AG04450 (cell line): ENCODE results near the gene RPS14. TPM values are rescaled to one million over a fixed set of nuclear protein-coding genes. Genes with fewer than 3 reads are reported as not detected.

Experiments used
- CTCF ChIA-PET: fragments of 300-600, 350-600 bp; formaldehyde crosslinking; extraction: SDS; loops from one replicate; lab custom pipeline; 2022; ENCODE audit warnings: antibody characterized with exemption, inconsistent platforms; lab: Charles Lee
- POLR2A ChIA-PET: fragments of 350-600 bp; formaldehyde crosslinking; extraction: SDS; loops from one replicate; lab custom pipeline; 2021; ENCODE audit warnings: antibody characterized with exemption, inconsistent platforms; lab: Yijun Ruan, JAX
- DNase-seq: peaks from one replicate; pipeline ENCODE4 v3.0.0-alpha.2; 2011; ENCODE audit warnings: low read depth, low spot score
- H3K27ac ChIP-seq: one replicate; pipeline ENCODE4 v1.5.1; 2012; ENCODE audit warnings: low read depth, low read length, control low read depth
- H3K27me3 ChIP-seq: one replicate; pipeline ENCODE4 v1.6.0; 2012; ENCODE audit warnings: low read length; ENCODE audit not compliant: control insufficient read depth, insufficient read depth
- H3K4me3 ChIP-seq: 2 replicates; pipeline ENCODE4 v1.5.1; 2011; ENCODE audit warnings: mild to moderate bottlenecking, low read depth, low read length, control low read depth
- H3K9me3 ChIP-seq: 2 replicates; pipeline ENCODE4 v1.5.1; 2012; ENCODE audit warnings: low read length; ENCODE audit not compliant: control insufficient read depth, insufficient read depth
- polyA plus RNA-seq: library from polyadenylated mRNA; depleted of rRNA; stranded (reverse); fragments of >200 nt; gene quantifications from 2 replicates; pipeline ENCODE4 v1.2.3, GENCODE V29; 2011
- TF ChIP-seq, protein P1 (sequence below): IDR thresholded peaks from 2 replicates; pipeline ENCODE4 v1.5.1; 2011; ENCODE audit warnings: low read depth, low read length, control low read depth, inconsistent platforms

RPS14 gene
- polyA plus RNA-seq, 1 experiment, result 3,620 TPM

DNA sequence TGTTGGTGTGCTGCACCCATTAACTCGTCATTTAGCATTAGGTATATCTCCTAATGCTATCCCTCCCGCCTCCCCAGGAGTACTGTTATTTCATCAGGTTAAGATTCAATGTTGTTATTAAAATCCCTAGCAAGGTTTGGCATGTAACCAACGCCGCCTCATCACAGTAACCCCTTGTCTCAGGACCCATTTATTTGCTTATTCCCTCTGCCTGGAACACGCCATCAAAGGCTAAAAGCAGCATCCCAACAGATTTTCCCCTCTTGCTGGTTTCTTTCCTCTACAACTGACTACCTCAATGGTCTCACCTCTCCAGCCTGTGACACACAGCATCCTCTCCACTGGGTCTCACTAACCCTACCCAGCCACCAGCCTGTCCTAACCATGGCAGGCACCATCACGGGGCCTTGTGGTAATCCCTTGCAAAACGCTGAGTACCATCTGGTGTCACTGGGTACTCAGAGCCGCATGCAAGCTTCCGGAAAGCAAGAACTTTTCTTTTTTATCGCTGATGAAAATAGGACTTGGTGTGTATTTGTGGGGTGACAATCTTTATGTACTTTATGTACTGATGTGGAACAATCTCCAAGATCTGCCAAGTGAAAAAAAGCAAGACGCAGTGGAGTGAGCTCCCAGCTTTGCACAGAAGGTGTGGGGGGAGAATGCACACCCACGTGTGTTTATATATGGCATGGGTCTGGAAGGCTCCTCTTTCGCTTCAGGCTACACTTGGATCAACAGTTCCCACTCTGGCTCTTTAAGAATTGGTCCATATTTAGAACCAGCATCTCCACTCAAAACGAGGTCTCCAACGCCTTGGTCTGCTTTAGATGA, 6.1 kb downstream of the RPS14 start:
- no peaks in the 10 kb centered on the region for H3K27me3 ChIP-seq
- H3K27ac ChIP-seq, result peak overlapping the region; percentile 21
- TF ChIP-seq, protein P1, sequence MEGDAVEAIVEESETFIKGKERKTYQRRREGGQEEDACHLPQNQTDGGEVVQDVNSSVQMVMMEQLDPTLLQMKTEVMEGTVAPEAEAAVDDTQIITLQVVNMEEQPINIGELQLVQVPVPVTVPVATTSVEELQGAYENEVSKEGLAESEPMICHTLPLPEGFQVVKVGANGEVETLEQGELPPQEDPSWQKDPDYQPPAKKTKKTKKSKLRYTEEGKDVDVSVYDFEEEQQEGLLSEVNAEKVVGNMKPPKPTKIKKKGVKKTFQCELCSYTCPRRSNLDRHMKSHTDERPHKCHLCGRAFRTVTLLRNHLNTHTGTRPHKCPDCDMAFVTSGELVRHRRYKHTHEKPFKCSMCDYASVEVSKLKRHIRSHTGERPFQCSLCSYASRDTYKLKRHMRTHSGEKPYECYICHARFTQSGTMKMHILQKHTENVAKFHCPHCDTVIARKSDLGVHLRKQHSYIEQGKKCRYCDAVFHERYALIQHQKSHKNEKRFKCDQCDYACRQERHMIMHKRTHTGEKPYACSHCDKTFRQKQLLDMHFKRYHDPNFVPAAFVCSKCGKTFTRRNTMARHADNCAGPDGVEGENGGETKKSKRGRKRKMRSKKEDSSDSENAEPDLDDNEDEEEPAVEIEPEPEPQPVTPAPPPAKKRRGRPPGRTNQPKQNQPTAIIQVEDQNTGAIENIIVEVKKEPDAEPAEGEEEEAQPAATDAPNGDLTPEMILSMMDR, result no peak
- CTCF ChIA-PET, result no interaction called here
- POLR2A ChIA-PET, result no interaction called here
- H3K4me3 ChIP-seq, result no peak overlapping the region
- no peaks in the 10 kb centered on the region for H3K9me3 ChIP-seq
- DNase-seq, result no peak

DNA sequence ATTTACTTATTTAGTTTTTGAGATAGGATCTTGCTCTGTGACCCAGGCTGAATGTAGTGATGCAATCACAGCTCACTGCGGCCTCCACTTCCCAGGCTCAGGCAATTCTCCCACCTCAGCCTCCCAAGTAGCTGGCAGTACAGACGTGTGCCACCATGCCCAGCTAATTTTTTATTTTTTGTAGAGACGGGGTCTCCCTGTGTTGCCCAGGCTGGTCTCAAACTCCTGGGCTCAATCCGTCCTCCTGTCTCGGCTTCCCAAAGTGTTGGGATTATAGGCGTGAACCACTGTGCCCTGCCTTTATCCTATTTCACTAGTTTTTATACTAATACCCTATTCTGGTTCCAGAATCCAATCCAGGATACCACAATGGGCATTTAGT, 6.8 kb downstream of the RPS14 start:
- ChIA-PET POLR2A (interaction anchor here (0.6 kb wide), 1 partner anchor 44 kb away, joined by 4 read pairs; no protein-coding TSS in a partner anchor), CTCF (no interaction called here)
- no peak overlapping the region for H3K27ac ChIP-seq
- TF ChIP-seq, protein P1, result no peak
- DNase-seq, result no peak
- H3K27me3 ChIP-seq, result no peaks in the 10 kb centered on the region
- no peak overlapping the region for H3K4me3 ChIP-seq
- no peaks in the 10 kb centered on the region for H3K9me3 ChIP-seq

DNA sequence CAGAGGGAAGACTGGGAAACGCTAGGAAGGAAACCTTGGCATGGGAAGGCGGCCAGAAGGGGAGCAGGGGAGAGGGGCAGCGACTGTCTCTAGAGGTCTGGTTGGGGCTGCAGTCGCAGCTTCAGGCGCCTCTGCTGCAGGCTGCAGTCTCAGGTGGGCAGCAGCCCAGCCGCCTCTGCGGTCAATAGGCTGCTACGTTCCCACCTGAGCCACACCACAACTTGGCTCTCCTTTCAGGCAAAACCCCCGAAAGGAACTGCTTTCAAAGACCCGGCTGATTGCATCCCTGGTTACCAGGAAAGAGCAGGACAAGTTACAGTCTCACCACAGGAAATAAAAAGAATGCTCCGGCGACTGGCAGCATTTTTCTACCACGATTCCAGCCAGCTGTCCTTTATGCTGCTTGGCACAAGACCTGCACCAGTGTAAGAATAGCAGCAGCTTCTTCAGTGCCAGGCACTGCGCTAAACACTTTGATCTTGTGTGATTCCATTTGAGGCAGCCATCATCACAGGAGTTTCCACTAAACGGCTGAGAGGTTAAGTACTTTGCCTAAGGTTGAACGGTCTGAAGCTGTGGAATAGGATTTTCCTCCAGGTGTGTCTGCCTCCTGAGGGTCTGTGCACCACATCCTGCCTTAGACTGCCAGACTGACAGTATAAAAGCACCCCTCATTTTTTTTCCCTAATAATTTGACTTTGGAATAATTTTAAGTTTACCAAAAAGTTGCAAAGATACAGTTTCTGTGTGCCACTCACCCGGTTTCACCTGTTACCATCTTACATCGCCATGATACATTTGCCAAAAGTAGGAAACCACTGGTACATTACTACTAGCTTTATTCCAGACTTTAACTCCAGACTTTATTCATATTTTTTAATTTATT, 7.5 kb downstream of the RPS14 start:
- H3K27me3 ChIP-seq, result no peaks in the 10 kb centered on the region
- H3K9me3 ChIP-seq, result no peaks in the 10 kb centered on the region
- ChIA-PET POLR2A (interaction anchor here (0.6 kb wide), 1 partner anchor 45 kb away, joined by 4 read pairs; no protein-coding TSS in a partner anchor), CTCF (no interaction called here)
- no peak for DNase-seq
- H3K4me3 ChIP-seq, result no peak overlapping the region
- no peak overlapping the region for H3K27ac ChIP-seq
- TF ChIP-seq, protein P1, result no peak

DNA sequence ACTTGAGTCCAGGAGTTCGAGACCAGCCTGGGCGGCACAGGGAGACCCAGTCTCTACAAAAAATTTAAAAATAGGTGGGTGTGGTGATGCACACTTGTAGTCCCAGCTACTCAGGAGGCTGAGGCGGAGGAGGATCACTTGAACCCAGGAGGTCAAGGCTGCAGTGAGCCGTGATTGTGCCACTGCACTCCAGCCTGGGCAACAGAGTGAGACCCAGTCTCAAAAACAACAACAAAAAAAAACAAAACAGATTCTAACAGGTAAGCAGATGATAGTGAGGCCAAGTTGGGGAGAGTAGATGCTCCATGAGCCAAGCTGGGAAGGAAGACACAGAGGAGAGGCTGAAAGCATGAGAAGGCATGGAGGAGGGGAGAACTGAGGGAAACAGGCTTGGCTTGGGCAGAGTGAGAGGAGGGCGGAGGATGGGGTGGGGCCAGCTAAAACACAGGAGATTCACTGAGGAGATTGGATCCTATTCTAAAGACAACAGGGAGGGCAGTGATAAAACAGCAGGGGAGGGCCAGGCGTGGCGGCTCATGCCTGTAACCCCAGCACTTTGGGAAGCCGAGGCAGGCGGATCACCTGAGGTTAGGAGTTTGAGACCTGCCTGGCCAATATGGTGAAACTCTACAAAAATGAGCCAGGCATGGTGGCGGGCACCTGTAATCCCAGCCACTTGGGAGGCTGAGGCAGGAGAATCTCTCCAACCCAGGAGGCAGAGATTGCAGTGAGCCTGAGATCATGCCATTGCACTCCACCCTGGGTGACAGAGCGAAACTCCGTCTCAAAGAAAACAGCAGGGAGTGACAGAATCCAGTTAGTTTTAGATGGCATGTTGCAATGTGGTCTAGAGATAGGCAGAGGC, 8.4 kb downstream of the RPS14 start:
- no peak overlapping the region for H3K4me3 ChIP-seq
- no peaks in the 10 kb centered on the region for H3K27me3 ChIP-seq
- no peaks in the 10 kb centered on the region for H3K9me3 ChIP-seq
- H3K27ac ChIP-seq, result no peak overlapping the region
- no peak for DNase-seq
- CTCF ChIA-PET, result no interaction called here
- TF ChIP-seq, protein P1, result no peak
- POLR2A ChIA-PET, result no interaction called here
